Mesendoderm (in vitro differentiated cells): ENCODE results near the gene RREB1. TPM values are rescaled to one million over a fixed set of nuclear protein-coding genes. Genes with fewer than 3 reads are reported as not detected.

Source experiments
- small RNA-seq: library from polyadenylated mRNA; stranded (forward); fragments of <200 nt; extraction: miRNeasy Mini kit (QIAGEN cat#:217004); gene quantifications from one replicate; pipeline ENCODE3, GENCODE V24; 2013; ENCODE audit not compliant: insufficient read depth

Gene RREB1

Small RNAs within 50 kb of the gene (small RNA-seq; reads per million reads assigned to genes)
- not detected for gene RF00019
